ENCODE measurements around the gene NPTN. TPM values are rescaled to one million over a fixed set of nuclear protein-coding genes. Genes with fewer than 3 reads are reported as not detected.

NPTN gene
- total RNA-seq, 2 donors from 2014 or later = 85.4 to 110 TPM

- TF ChIP-seq CTCF (conservative IDR thresholded peaks at IDR 0.05) = no peak
- H3K36me3 ChIP-seq (ENCODE audit: control insufficient read depth, insufficient read depth, low read length) = peaks cover 67% of the 10 kb centered on the region
- Mint-ChIP-seq H3K27me3 (ENCODE audit: insufficient read depth) (no peaks in the 10 kb centered on the region), H3K4me1 (peaks cover 7% of the 10 kb centered on the region), H3K36me3 (ENCODE audit: low read depth) (peaks cover 76% of the 10 kb centered on the region), H3K9me3 (no peaks in the 10 kb centered on the region), H3K27ac (no peak overlapping the region), H3K4me3 (no peak overlapping the region)
- H3K4me3 ChIP-seq (ENCODE audit: low read length) = no peak overlapping the region
- no peaks in the 10 kb centered on the region for H3K9me3 ChIP-seq (ENCODE audit: control insufficient read depth, low read length)
- H3K27ac ChIP-seq (ENCODE audit: low read depth, low read length) = no peak overlapping the region
- no peak overlapping the region for H3K9ac ChIP-seq (ENCODE audit: extremely low read depth, low read length, poor library complexity, severe bottlenecking)
- no peaks in the 10 kb centered on the region for H3K27me3 ChIP-seq (ENCODE audit: control insufficient read depth, insufficient read depth, low read length, poor library complexity, severe bottlenecking)
- no peak for DNase-seq
- no peaks in the 10 kb centered on the region for H3K4me1 ChIP-seq (ENCODE audit: control insufficient read depth, insufficient read depth, low read length)
- WGBS, 2 experiments (ENCODE audit: insufficient coverage in 1 of 2, insufficient read length in 1 of 2) = 72 to 73% methylated on average over 4 to 5 of the region's 5 CpGs
Measured at GRCh38 chr15:73572296-73572695, 60.9 kb downstream of the NPTN start.

- Mint-ChIP-seq H3K9me3 (no peaks in the 10 kb centered on the region), H3K4me3 (no peak overlapping the region), H3K27ac (no peak overlapping the region), H3K27me3 (ENCODE audit: insufficient read depth) (no peaks in the 10 kb centered on the region), H3K4me1 (peaks cover 7% of the 10 kb centered on the region), H3K36me3 (ENCODE audit: low read depth) (peaks cover 79% of the 10 kb centered on the region)
- WGBS, 2 experiments (ENCODE audit: insufficient coverage in 1 of 2, insufficient read length in 1 of 2) = 60 to 87% methylated on average over 1 to 5 of the region's 5 CpGs
- Histone ChIP-seq H3K9me3 (ENCODE audit: control insufficient read depth, low read length) (no peaks in the 10 kb centered on the region), H3K27ac (ENCODE audit: low read depth, low read length) (no peak overlapping the region), H3K4me3 (ENCODE audit: low read length) (no peak overlapping the region), H3K36me3 (ENCODE audit: control insufficient read depth, insufficient read depth, low read length) (peaks cover 72% of the 10 kb centered on the region), H3K4me1 (ENCODE audit: control insufficient read depth, insufficient read depth, low read length) (no peaks in the 10 kb centered on the region), H3K27me3 (ENCODE audit: control insufficient read depth, insufficient read depth, low read length, poor library complexity, severe bottlenecking) (no peaks in the 10 kb centered on the region), H3K9ac (ENCODE audit: extremely low read depth, low read length, poor library complexity, severe bottlenecking) (no peak overlapping the region)
- DNase-seq = no peak
- no peak for TF ChIP-seq CTCF (conservative IDR thresholded peaks at IDR 0.05)
Measured at GRCh38 chr15:73571346-73571745, 61.8 kb downstream of the NPTN start.

GRCh38 chr15:73570355-73571032, 62.7 kb downstream of the NPTN start:
- no peak overlapping the region for H3K9ac ChIP-seq (ENCODE audit: extremely low read depth, low read length, poor library complexity, severe bottlenecking)
- peaks cover 73% of the 10 kb centered on the region for H3K36me3 ChIP-seq (ENCODE audit: control insufficient read depth, insufficient read depth, low read length)
- DNase-seq = no peak
- H3K27ac ChIP-seq (ENCODE audit: low read depth, low read length) = no peak overlapping the region
- no peaks in the 10 kb centered on the region for H3K4me1 ChIP-seq (ENCODE audit: control insufficient read depth, insufficient read depth, low read length)
- no peaks in the 10 kb centered on the region for H3K9me3 Mint-ChIP-seq
- H3K27ac Mint-ChIP-seq = peak overlapping the region; percentile 3
- H3K27me3 ChIP-seq (ENCODE audit: control insufficient read depth, insufficient read depth, low read length, poor library complexity, severe bottlenecking) = no peaks in the 10 kb centered on the region
- TF ChIP-seq CTCF (conservative IDR thresholded peaks at IDR 0.05) = no peak
- no peaks in the 10 kb centered on the region for H3K9me3 ChIP-seq (ENCODE audit: control insufficient read depth, low read length)
- WGBS, 2 experiments (ENCODE audit: insufficient coverage in 1 of 2, insufficient read length in 1 of 2) = 93 to 100% methylated on average over 2 to 7 of the region's 7 CpGs
- no peaks in the 10 kb centered on the region for H3K27me3 Mint-ChIP-seq (ENCODE audit: insufficient read depth)
- peaks cover 74% of the 10 kb centered on the region for H3K36me3 Mint-ChIP-seq (ENCODE audit: low read depth)
- no peak overlapping the region for H3K4me3 Mint-ChIP-seq
- H3K4me1 Mint-ChIP-seq = peaks cover 7% of the 10 kb centered on the region
- no peak overlapping the region for H3K4me3 ChIP-seq (ENCODE audit: low read length)

Data from endodermal cell (in vitro differentiated cells).